ENCODE results near the gene WDFY4. TPM values are rescaled to one million over a fixed set of nuclear protein-coding genes. Genes with fewer than 3 reads are reported as not detected.

Gene WDFY4
- total RNA-seq, 1 donor from 2014 or later = not detected

DNA sequence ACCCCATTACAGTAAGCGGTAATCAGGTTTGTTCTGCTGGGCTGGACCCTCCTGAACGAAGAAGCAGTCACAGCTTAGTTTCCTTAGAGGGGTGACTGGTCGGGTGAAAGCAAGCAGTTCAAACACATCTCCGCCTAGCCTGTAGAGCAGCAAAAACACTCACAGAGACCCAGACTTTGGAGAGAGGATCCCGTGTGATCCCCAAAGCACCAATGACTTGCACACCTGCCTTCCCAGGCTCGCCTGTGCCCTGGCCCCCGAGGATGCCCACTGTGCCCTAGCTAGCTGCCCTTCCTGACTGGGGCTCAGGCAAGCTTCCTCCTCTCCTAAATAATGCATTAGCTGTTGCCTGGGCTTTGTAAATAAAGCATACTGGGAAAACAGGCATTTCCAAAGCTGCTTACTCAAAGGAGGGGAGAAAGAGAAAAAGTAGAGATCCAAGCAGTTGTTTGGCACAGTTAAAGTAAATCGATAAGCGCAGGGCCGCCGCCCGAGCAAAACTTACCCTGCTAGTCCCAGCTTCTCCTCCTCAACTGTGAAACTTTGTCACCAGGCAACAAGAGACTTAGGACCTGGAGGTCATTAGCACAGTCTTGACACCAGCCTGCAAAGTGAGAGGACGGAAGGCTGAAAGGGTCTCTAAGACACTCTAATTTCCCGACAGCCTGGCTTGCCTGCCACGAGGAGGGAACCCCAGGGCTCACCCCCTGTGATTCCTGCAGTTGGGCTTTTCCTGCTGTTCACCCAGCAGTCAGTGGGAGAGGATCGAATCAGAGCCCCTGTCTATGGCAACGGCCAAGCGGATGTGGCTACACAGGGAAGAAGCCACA lies 250.2 kb downstream of the WDFY4 start:
- TF ChIP-seq, protein P1, sequence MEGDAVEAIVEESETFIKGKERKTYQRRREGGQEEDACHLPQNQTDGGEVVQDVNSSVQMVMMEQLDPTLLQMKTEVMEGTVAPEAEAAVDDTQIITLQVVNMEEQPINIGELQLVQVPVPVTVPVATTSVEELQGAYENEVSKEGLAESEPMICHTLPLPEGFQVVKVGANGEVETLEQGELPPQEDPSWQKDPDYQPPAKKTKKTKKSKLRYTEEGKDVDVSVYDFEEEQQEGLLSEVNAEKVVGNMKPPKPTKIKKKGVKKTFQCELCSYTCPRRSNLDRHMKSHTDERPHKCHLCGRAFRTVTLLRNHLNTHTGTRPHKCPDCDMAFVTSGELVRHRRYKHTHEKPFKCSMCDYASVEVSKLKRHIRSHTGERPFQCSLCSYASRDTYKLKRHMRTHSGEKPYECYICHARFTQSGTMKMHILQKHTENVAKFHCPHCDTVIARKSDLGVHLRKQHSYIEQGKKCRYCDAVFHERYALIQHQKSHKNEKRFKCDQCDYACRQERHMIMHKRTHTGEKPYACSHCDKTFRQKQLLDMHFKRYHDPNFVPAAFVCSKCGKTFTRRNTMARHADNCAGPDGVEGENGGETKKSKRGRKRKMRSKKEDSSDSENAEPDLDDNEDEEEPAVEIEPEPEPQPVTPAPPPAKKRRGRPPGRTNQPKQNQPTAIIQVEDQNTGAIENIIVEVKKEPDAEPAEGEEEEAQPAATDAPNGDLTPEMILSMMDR (IDR thresholded peaks at IDR 0.05) = no peak
- DNase-seq (ENCODE audit: low spot score) = no peak
- Mint-ChIP-seq H3K27ac (ENCODE audit: unreplicated experiment) (no peak overlapping the region), H3K4me1 (ENCODE audit: low read depth) (no peaks in the 10 kb centered on the region), H3K27me3 (ENCODE audit: low read depth) (peaks cover 5% of the 10 kb centered on the region), H3K36me3 (ENCODE audit: low read depth) (no peaks in the 10 kb centered on the region), H3K9me3 (ENCODE audit: low read depth) (no peaks in the 10 kb centered on the region), H3K4me3 (ENCODE audit: unreplicated experiment) (no peak overlapping the region)

DNA sequence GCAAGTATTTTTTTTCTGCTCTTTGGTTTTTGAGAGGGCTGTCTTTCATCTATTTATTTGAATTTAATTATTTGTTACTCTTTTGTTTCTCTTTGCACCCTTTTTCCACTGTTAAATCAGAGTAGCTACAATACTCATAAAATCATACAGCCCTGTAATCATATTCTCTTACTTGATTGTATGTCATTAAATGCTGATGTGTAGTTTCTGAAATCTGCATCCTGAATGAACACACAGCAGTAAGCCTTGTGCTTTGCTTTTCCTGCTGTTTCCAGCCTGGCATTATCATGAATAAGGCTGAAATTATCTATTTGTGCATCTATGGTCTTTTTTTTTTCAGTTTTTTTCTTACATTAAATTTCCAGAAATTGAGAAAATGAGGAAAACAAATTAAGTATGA lies 250.9 kb downstream of the WDFY4 start:
- Mint-ChIP-seq H3K9me3 (ENCODE audit: low read depth) (no peaks in the 10 kb centered on the region), H3K27me3 (ENCODE audit: low read depth) (peaks cover 7% of the 10 kb centered on the region), H3K36me3 (ENCODE audit: low read depth) (no peaks in the 10 kb centered on the region), H3K4me1 (ENCODE audit: low read depth) (no peaks in the 10 kb centered on the region), H3K27ac (ENCODE audit: unreplicated experiment) (no peak overlapping the region), H3K4me3 (ENCODE audit: unreplicated experiment) (no peak overlapping the region)
- TF ChIP-seq, protein P1 (IDR thresholded peaks at IDR 0.05) = no peak
- DNase-seq (ENCODE audit: low spot score) = no peak

DNA sequence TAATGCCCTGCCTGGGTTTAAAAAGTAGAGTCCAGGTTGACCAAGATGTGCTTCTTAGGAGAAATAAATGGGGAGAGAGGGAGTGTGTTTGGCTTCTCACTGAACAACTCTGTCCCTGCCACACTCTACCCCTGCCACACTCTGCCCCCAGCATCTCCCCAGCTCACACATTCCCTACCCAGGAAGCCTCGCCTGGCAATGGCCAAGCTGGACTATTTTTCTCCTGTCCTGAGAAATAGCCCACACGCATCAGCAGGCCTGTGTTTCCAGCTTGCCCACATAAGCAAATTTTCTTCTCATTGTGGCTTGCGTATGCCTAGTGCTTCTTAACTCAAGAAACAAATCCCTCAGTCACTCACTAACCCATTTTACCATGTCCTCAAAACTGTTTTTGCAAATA lies 253.1 kb downstream of the WDFY4 start:
- Mint-ChIP-seq H3K36me3 (ENCODE audit: low read depth) (no peaks in the 10 kb centered on the region), H3K27me3 (ENCODE audit: low read depth) (peaks cover 8% of the 10 kb centered on the region), H3K4me3 (ENCODE audit: unreplicated experiment) (no peak overlapping the region), H3K27ac (ENCODE audit: unreplicated experiment) (no peak overlapping the region), H3K9me3 (ENCODE audit: low read depth) (no peaks in the 10 kb centered on the region), H3K4me1 (ENCODE audit: low read depth) (no peaks in the 10 kb centered on the region)
- no peak for DNase-seq (ENCODE audit: low spot score)
- TF ChIP-seq, protein P1 (IDR thresholded peaks at IDR 0.05) = no peak

- TF ChIP-seq, protein P1 (IDR thresholded peaks at IDR 0.05) = no peak
- no peaks in the 10 kb centered on the region for H3K9me3 Mint-ChIP-seq (ENCODE audit: low read depth)
- DNase-seq (ENCODE audit: low spot score) = no peak
- H3K4me3 Mint-ChIP-seq (ENCODE audit: unreplicated experiment) = no peak overlapping the region
- H3K27ac Mint-ChIP-seq (ENCODE audit: unreplicated experiment) = no peak overlapping the region
- no peaks in the 10 kb centered on the region for H3K36me3 Mint-ChIP-seq (ENCODE audit: low read depth)
- no peaks in the 10 kb centered on the region for H3K4me1 Mint-ChIP-seq (ENCODE audit: low read depth)
- peaks cover 8% of the 10 kb centered on the region for H3K27me3 Mint-ChIP-seq (ENCODE audit: low read depth)
Measured at GRCh38 chr10:48938281-48938680, 253.6 kb downstream of the WDFY4 start.

DNA sequence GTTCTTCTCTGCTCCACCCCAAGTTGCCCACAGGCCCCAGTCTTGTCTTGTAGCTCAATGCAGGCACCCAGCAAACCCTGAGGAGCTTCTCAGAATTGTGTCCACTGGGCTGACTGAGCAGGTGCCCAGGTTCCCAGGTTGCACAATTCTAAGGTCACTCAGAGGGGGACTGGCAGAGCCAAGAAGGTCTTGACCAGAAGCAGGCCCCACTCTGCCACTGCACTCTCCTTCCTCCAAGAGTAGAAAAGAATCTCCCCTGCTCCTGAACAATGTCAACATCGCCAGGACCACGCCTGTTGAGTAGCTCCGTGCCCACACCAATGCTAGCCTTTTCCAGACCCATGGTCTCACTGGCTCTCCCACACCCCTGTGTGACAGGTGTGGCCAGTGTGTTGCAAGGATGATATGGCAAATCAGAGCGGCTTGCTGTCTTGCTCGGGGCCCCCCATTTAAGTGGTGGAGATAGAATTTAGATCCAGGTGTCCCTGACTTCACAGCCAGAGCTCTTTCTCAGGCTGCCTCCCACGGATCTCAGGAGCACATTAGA lies 254.4 kb downstream of the WDFY4 start:
- H3K27me3 Mint-ChIP-seq (ENCODE audit: low read depth) = peaks cover 9% of the 10 kb centered on the region
- H3K4me3 Mint-ChIP-seq (ENCODE audit: unreplicated experiment) = no peak overlapping the region

More for the DNA sequence above, 254.4 kb downstream of the WDFY4 start:
- no peaks in the 10 kb centered on the region for H3K4me1 Mint-ChIP-seq (ENCODE audit: low read depth)
- no peaks in the 10 kb centered on the region for H3K9me3 Mint-ChIP-seq (ENCODE audit: low read depth)
- DNase-seq (ENCODE audit: low spot score) = no peak
- no peaks in the 10 kb centered on the region for H3K36me3 Mint-ChIP-seq (ENCODE audit: low read depth)
- TF ChIP-seq, protein P1 (IDR thresholded peaks at IDR 0.05) = no peak
- H3K27ac Mint-ChIP-seq (ENCODE audit: unreplicated experiment) = no peak overlapping the region

Measured in chondrocyte (in vitro differentiated cells).